ENCODE data around the gene EFNA5. TPM values are rescaled to one million over a fixed set of nuclear protein-coding genes. Genes with fewer than 3 reads are reported as not detected.

Gene EFNA5
- total RNA-seq, 2 donors from 2014 or later = 5.6 to 7.2 TPM

GRCh38 chr5:107512029-107512428, 158.7 kb downstream of the EFNA5 start:
- Histone ChIP-seq H3K36me3 (no peaks in the 10 kb centered on the region), H3K4me1 (replicated peaks) (no peaks in the 10 kb centered on the region), H3K27ac (no peak overlapping the region), H3K4me3 (no peak overlapping the region), H3K9me3 (no peaks in the 10 kb centered on the region), H3K27me3 (replicated peaks; ENCODE audit: insufficient read depth) (no peaks in the 10 kb centered on the region)
- 98% methylated on average over 3 of the region's 3 CpGs for WGBS
- DNase-seq (ENCODE audit: low spot score) = no peak
- intact Hi-C loops (cut with DNase I) = no loop called here
- TF ChIP-seq POLR2A (IDR thresholded peaks at IDR 0.05) (no peak), POLR2AphosphoS5 (IDR thresholded peaks at IDR 0.05) (no peak), CTCF (IDR thresholded peaks at IDR 0.05) (no peak)

- TF ChIP-seq POLR2AphosphoS5 (IDR thresholded peaks at IDR 0.05) (no peak), CTCF (IDR thresholded peaks at IDR 0.05) (no peak), POLR2A (IDR thresholded peaks at IDR 0.05) (no peak)
- no peaks in the 10 kb centered on the region for H3K9me3 ChIP-seq
- H3K27me3 ChIP-seq (replicated peaks; ENCODE audit: insufficient read depth) = no peaks in the 10 kb centered on the region
- no peaks in the 10 kb centered on the region for H3K36me3 ChIP-seq
- DNase-seq (ENCODE audit: low spot score) = no peak
- intact Hi-C loops (cut with DNase I) = no loop called here
- H3K4me1 ChIP-seq (replicated peaks) = no peaks in the 10 kb centered on the region
- WGBS = 90% methylated on average over 3 of the region's 3 CpGs
- H3K4me3 ChIP-seq = no peak overlapping the region
- no peak overlapping the region for H3K27ac ChIP-seq
Observed at GRCh38 chr5:107510125-107510524, 160.6 kb downstream of the EFNA5 start.

GRCh38 chr5:107508097-107508496, 162.6 kb downstream of the EFNA5 start:
- no peaks in the 10 kb centered on the region for H3K36me3 ChIP-seq
- DNase-seq (ENCODE audit: low spot score) = no peak
- TF ChIP-seq CTCF (IDR thresholded peaks at IDR 0.05) = no peak
- no peak for TF ChIP-seq POLR2A (IDR thresholded peaks at IDR 0.05)
- no peak for TF ChIP-seq POLR2AphosphoS5 (IDR thresholded peaks at IDR 0.05)
- WGBS = 79% methylated on average over 4 of the region's 4 CpGs
- H3K27ac ChIP-seq = no peak overlapping the region
- H3K27me3 ChIP-seq (replicated peaks; ENCODE audit: insufficient read depth) = no peaks in the 10 kb centered on the region
- intact Hi-C loops (cut with DNase I) = no loop called here
- no peak overlapping the region for H3K4me3 ChIP-seq
- H3K9me3 ChIP-seq = no peaks in the 10 kb centered on the region
- no peaks in the 10 kb centered on the region for H3K4me1 ChIP-seq (replicated peaks)

GRCh38 chr5:107505763-107506534, 164.8 kb downstream of the EFNA5 start:
- Histone ChIP-seq H3K36me3 (no peaks in the 10 kb centered on the region), H3K4me3 (no peak overlapping the region), H3K4me1 (replicated peaks) (no peaks in the 10 kb centered on the region), H3K27ac (no peak overlapping the region), H3K9me3 (no peaks in the 10 kb centered on the region), H3K27me3 (replicated peaks; ENCODE audit: insufficient read depth) (no peaks in the 10 kb centered on the region)
- WGBS = 72% methylated on average over 3 of the region's 3 CpGs
- TF ChIP-seq CTCF (IDR thresholded peaks at IDR 0.05) (no peak), POLR2AphosphoS5 (IDR thresholded peaks at IDR 0.05) (no peak), POLR2A (IDR thresholded peaks at IDR 0.05) (no peak)
- intact Hi-C loops (cut with DNase I) = no loop called here
- DNase-seq (ENCODE audit: low spot score) = no peak

GRCh38 chr5:107504424-107504823, 166.3 kb downstream of the EFNA5 start:
- DNase-seq (ENCODE audit: low spot score) = no peak
- Histone ChIP-seq H3K9me3 (no peaks in the 10 kb centered on the region), H3K4me1 (replicated peaks) (no peaks in the 10 kb centered on the region), H3K4me3 (no peak overlapping the region), H3K27me3 (replicated peaks; ENCODE audit: insufficient read depth) (no peaks in the 10 kb centered on the region), H3K27ac (no peak overlapping the region), H3K36me3 (no peaks in the 10 kb centered on the region)
- WGBS = 96% methylated on average over 1 of the region's 1 CpG
- TF ChIP-seq POLR2A (IDR thresholded peaks at IDR 0.05) = no peak
- TF ChIP-seq POLR2AphosphoS5 (IDR thresholded peaks at IDR 0.05) = no peak
- TF ChIP-seq CTCF (IDR thresholded peaks at IDR 0.05) = no peak
- intact Hi-C loops (cut with DNase I) = no loop called here

All from prostate gland (tissue), 2 donors.